OCI-LY7 (cell line): ENCODE measurements around the gene DCTD. TPM values are rescaled to one million over a fixed set of nuclear protein-coding genes. Genes with fewer than 3 reads are reported as not detected.

Source experiments
- BruUV-seq: library from RNA; stranded (reverse); fragments of 400-500 nt; replicated peaks from 2 replicates; lab custom pipeline; 2021; lab: Mats Ljungman, UMichigan
- CTCF ChIA-PET: fragments of 300-600 bp; sonication (Branson Sonifier 250); formaldehyde crosslinking; loops from one replicate; lab custom pipeline; 2022; ENCODE audit warnings: antibody characterized with exemption; ENCODE audit not compliant: unreplicated experiment; lab: Charles Lee
- POLR2A ChIA-PET: fragments of 300-600 bp; sonication (Branson Sonifier 250); formaldehyde crosslinking; loops from one replicate; lab custom pipeline; 2022; ENCODE audit warnings: antibody characterized with exemption; lab: Charles Lee
- DNase-seq: peaks from one replicate; pipeline ENCODE4 v3.0.0-alpha.2; 2015; ENCODE audit warnings: low spot score
- H2AFZ ChIP-seq: fragments of 200-600 bp; sonication (generic), shearing (Covaris generic); 2 replicates; pipeline ENCODE4 v1.6.1; 2014; ENCODE audit warnings: mild to moderate bottlenecking, antibody characterized with exemption, low read length, moderate library complexity
- H3K27ac ChIP-seq: fragments of 200-600 bp; sonication (generic); 2 replicates; pipeline ENCODE4 v1.5.1; 2014; ENCODE audit warnings: mixed run types, low read depth, mild to moderate bottlenecking, moderate library complexity, low read length, inconsistent platforms; ENCODE audit not compliant: poor library complexity, severe bottlenecking
- H3K36me3 ChIP-seq: fragments of 200-600 bp; sonication (generic); 2 replicates; pipeline ENCODE4 v1.6.1; 2014; ENCODE audit warnings: mild to moderate bottlenecking, antibody characterized with exemption, low read length, moderate library complexity, mixed read lengths; ENCODE audit not compliant: insufficient read depth
- H3K4me1 ChIP-seq: fragments of 200-600 bp; sonication (generic); 2 replicates; pipeline ENCODE4 v1.5.1; 2014; ENCODE audit warnings: mild to moderate bottlenecking, low read length; ENCODE audit not compliant: insufficient read depth, poor library complexity, severe bottlenecking
- H3K4me2 ChIP-seq: fragments of 200-600 bp; sonication (generic); 2 replicates; pipeline ENCODE4 v1.6.1; 2014; ENCODE audit warnings: mild to moderate bottlenecking, low read length
- H3K4me3 ChIP-seq: fragments of 200-600 bp; sonication (generic); 2 replicates; pipeline ENCODE4 v1.5.1; 2014; ENCODE audit warnings: mild to moderate bottlenecking, low read depth, low read length; ENCODE audit not compliant: poor library complexity, severe bottlenecking
- H3K79me2 ChIP-seq: fragments of 200-600 bp; sonication (generic); 2 replicates; pipeline ENCODE4 v1.6.1; 2016; ENCODE audit warnings: low read depth, mild to moderate bottlenecking, low read length, moderate library complexity, mixed read lengths; ENCODE audit not compliant: insufficient read depth
- H3K9me2 ChIP-seq: fragments of 200-600 bp; sonication (generic); 2 replicates; pipeline ENCODE4 v1.6.1; 2016; ENCODE audit warnings: mild to moderate bottlenecking, low read length, mixed read lengths; ENCODE audit not compliant: insufficient read depth
- H3K9me3 ChIP-seq: fragments of 200-600 bp; sonication (generic); 2 replicates; pipeline ENCODE4 v1.6.1; 2014; ENCODE audit warnings: mild to moderate bottlenecking, mixed run types, low read length, mixed read lengths
- H4K20me1 ChIP-seq: fragments of 200-600 bp; sonication (generic); 2 replicates; pipeline ENCODE4 v1.6.1; 2014; ENCODE audit warnings: mild to moderate bottlenecking, antibody characterized with exemption, low read length, moderate library complexity, mixed read lengths; ENCODE audit not compliant: insufficient read depth
- CTCF ChIP-seq: fragments of 200-600 bp; sonication (generic); conservative IDR thresholded peaks from 2 replicates; pipeline ENCODE4 v1.5.1; 2014; ENCODE audit warnings: mild to moderate bottlenecking, antibody characterized with exemption, low read length, moderate library complexity, mixed read lengths
- EZH2phosphoT487 ChIP-seq: fragments of 200-600 bp; sonication (generic); IDR thresholded peaks from 2 replicates; pipeline ENCODE4 v1.6.1; 2018; ENCODE audit warnings: low read depth, borderline replicate concordance, mild to moderate bottlenecking, mixed run types, antibody characterized with exemption, low read length, moderate library complexity, mixed read lengths
- intact Hi-C: fragments of 100-400 bp; cut with micrococcal nuclease; formaldehyde crosslinking; loops from one replicate; pipeline ENCODE4 v1.10.0; 2022; ENCODE audit not compliant: unreplicated experiment
- total RNA-seq, 2 experiments: library from RNA; depleted of rRNA in 1 of 2; stranded (reverse); fragments of >200 nt in 1 of 2; shearing (Covaris generic) in 1 of 2; gene quantifications; 2 replicates each; pipeline ENCODE4 v1.2.3, GENCODE V29; 2014 to 2022

Gene DCTD
- total RNA-seq, 2 experiments from 2014 or later: 37.8 to 81.9 TPM

- H3K4me2 ChIP-seq: no peak overlapping the region
- no peak for TF ChIP-seq EZH2phosphoT487
- TF ChIP-seq CTCF: no peak
- no peaks in the 10 kb centered on the region for H3K79me2 ChIP-seq
- POLR2A ChIA-PET: no interaction called here
- no peaks in the 10 kb centered on the region for H3K9me3 ChIP-seq
- intact Hi-C loops: no loop called here
- no peaks in the 10 kb centered on the region for H3K9me2 ChIP-seq
- CTCF ChIA-PET: no interaction called here
- no TSS peak for BruUV-seq
- H3K4me3 ChIP-seq: no peak overlapping the region
- H2AFZ ChIP-seq: no peak overlapping the region
- no peak overlapping the region for H3K27ac ChIP-seq
- H3K4me1 ChIP-seq: no peaks in the 10 kb centered on the region
- no peaks in the 10 kb centered on the region for H3K36me3 ChIP-seq
- no peaks in the 10 kb centered on the region for H4K20me1 ChIP-seq
- no peak for DNase-seq
These were observed 58.5 kb downstream of the DCTD start for GRCh38 chr4:182858711-182859110.

GRCh38 chr4:182856862-182857261, 60.3 kb downstream of the DCTD start:
- TF ChIP-seq CTCF (no peak), EZH2phosphoT487 (no peak)
- no peaks in the 10 kb centered on the region for H3K9me3 ChIP-seq
- DNase-seq: no peak
- H3K36me3 ChIP-seq: no peaks in the 10 kb centered on the region
- H3K4me3 ChIP-seq: no peak overlapping the region
- CTCF ChIA-PET: no interaction called here
- POLR2A ChIA-PET: no interaction called here
- no peak overlapping the region for H3K27ac ChIP-seq
- H2AFZ ChIP-seq: no peak overlapping the region
- BruUV-seq: no TSS peak
- no peaks in the 10 kb centered on the region for H4K20me1 ChIP-seq
- H3K4me1 ChIP-seq: no peaks in the 10 kb centered on the region
- H3K9me2 ChIP-seq: no peaks in the 10 kb centered on the region
- intact Hi-C loops: no loop called here
- no peaks in the 10 kb centered on the region for H3K79me2 ChIP-seq
- no peak overlapping the region for H3K4me2 ChIP-seq

- Histone ChIP-seq H3K36me3 (no peaks in the 10 kb centered on the region), H3K9me3 (no peaks in the 10 kb centered on the region), H3K9me2 (no peaks in the 10 kb centered on the region), H4K20me1 (no peaks in the 10 kb centered on the region), H3K79me2 (no peaks in the 10 kb centered on the region), H3K27ac (no peak overlapping the region), H2AFZ (no peak overlapping the region), H3K4me1 (no peaks in the 10 kb centered on the region), H3K4me3 (no peak overlapping the region), H3K4me2 (no peak overlapping the region)
- TF ChIP-seq CTCF (no peak), EZH2phosphoT487 (no peak)
- intact Hi-C loops: no loop called here
- ChIA-PET CTCF (interaction anchor here (0.5 kb wide), 1 partner anchor 16 kb away, joined by 3 read pairs; no protein-coding TSS in a partner anchor), POLR2A (no interaction called here)
- DNase-seq: no peak
- no TSS peak for BruUV-seq
These were observed 61.3 kb downstream of the DCTD start for GRCh38 chr4:182855877-182856276.
